Left lung (tissue), 10 donors: ENCODE measurements around the gene DLX6. TPM values are rescaled to one million over a fixed set of nuclear protein-coding genes. Genes with fewer than 3 reads are reported as not detected.

ENCODE experiments used
- ATAC-seq: fragments of 200-7000 bp; cut with Tn5 transposase; one replicate; pipeline ENCODE4 v1.9.1; 2020; ENCODE audit warnings: moderate library complexity
- DNase-seq, 4 donors: peaks; one replicate each; pipeline ENCODE4 v3.0.0-alpha.2; 2013 to 2020
- H3K27ac ChIP-seq, 2 donors: fragments of 200-600 bp; sonication (generic) in 1 of 2; one replicate each; pipeline versions ENCODE4 v1.5.0 to v1.8.0; 2020 to 2021
- H3K27me3 ChIP-seq, 2 donors: fragments of 200-600 bp; sonication (generic) in 1 of 2; one replicate each; pipeline versions ENCODE4 v1.5.0 to v1.8.0; 2020 to 2021
- H3K36me3 ChIP-seq, 2 donors: fragments of 200-600 bp; sonication (generic) in 1 of 2; one replicate each; pipeline versions ENCODE4 v1.5.0 to v1.8.0; 2020 to 2021
- H3K4me1 ChIP-seq, 2 donors: fragments of 200-600 bp; one replicate each; pipeline ENCODE4 v1.8.0; 2021
- H3K4me3 ChIP-seq, 2 donors: fragments of 200-600 bp; sonication (generic) in 1 of 2; one replicate each; pipeline versions ENCODE4 v1.5.0 to v1.8.0; 2020 to 2021; ENCODE audit warnings: mild to moderate bottlenecking in 1 of 2
- H3K9me3 ChIP-seq, 2 donors: fragments of 200-600 bp; sonication (generic) in 1 of 2; one replicate each; pipeline versions ENCODE4 v1.5.0 to v1.8.0; 2020 to 2021
- intact Hi-C, 2 donors: fragments of 100-400 bp; cut with DNase I; formaldehyde crosslinking; loops; one replicate each; pipeline versions ENCODE4 v1.11.2 to v1.14.2; 2022
- polyA plus RNA-seq, 6 donors: library from polyadenylated mRNA; unstranded; fragments of 120-200 nt; gene quantifications; one replicate each; pipeline ENCODE4 v1.2.1, GENCODE V29; 2013; ENCODE audit not compliant: insufficient read length in 6 of 6
- total RNA-seq, 2 donors: library from RNA; stranded (reverse); fragmentation: NEBNext Ultra II Directional; extraction: Animal tissue kit (Norgen Biotek cat#: 25700); gene quantifications; one replicate each; pipeline ENCODE4 v1.2.1, GENCODE V29; 2021
- TF ChIP-seq, protein P1 (sequence below), 2 donors: fragments of 200-600 bp; sonication (generic) in 1 of 2; IDR thresholded peaks; one replicate each; pipeline versions ENCODE4 v1.5.0 to v1.8.0; 2021; ENCODE audit warnings: antibody characterized with exemption in 2 of 2
- donor health status: DM: no; HTN: yes; CAD: no.
- donor health status: DM: no; HTN: no; CAD: no.

DLX6 gene
- total and polyA plus RNA-seq, 8 donors, result 0.14 TPM; not detected in 7

DNA sequence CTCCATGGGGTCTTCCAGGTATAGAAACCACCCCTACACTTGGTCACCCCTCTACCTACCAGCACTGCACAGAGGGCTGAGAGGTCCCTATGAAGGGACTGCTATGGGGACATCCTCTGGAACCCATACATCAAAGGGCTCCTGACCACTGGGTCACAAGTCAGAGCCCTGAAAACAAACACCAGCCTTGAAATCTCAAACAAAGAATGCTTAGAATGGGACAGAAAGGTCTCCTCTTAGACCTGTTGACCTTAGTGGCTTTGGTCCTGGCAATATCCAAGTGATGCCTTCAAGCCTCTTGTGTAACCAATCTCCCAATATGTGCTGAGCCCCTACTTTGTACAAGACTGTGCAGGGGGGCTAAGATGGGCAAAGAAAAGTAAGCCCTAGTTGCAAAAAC, 34.6 kb upstream of the DLX6 start:
- peaks cover 0 to 20% of the 10 kb centered on the region in 2 donors for H3K27me3 ChIP-seq
- TF ChIP-seq, protein P1, sequence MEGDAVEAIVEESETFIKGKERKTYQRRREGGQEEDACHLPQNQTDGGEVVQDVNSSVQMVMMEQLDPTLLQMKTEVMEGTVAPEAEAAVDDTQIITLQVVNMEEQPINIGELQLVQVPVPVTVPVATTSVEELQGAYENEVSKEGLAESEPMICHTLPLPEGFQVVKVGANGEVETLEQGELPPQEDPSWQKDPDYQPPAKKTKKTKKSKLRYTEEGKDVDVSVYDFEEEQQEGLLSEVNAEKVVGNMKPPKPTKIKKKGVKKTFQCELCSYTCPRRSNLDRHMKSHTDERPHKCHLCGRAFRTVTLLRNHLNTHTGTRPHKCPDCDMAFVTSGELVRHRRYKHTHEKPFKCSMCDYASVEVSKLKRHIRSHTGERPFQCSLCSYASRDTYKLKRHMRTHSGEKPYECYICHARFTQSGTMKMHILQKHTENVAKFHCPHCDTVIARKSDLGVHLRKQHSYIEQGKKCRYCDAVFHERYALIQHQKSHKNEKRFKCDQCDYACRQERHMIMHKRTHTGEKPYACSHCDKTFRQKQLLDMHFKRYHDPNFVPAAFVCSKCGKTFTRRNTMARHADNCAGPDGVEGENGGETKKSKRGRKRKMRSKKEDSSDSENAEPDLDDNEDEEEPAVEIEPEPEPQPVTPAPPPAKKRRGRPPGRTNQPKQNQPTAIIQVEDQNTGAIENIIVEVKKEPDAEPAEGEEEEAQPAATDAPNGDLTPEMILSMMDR (IDR thresholded peaks at IDR 0.05), result no peak
- no peak for ATAC-seq
- DNase-seq, result no peak
- no peak overlapping the region for H3K4me3 ChIP-seq
- no peak overlapping the region for H3K27ac ChIP-seq
- no peaks in the 10 kb centered on the region for H3K9me3 ChIP-seq
- intact Hi-C loops, result no loop called here
- no peaks in the 10 kb centered on the region for H3K4me1 ChIP-seq
- H3K36me3 ChIP-seq, result no peaks in the 10 kb centered on the region

DNA sequence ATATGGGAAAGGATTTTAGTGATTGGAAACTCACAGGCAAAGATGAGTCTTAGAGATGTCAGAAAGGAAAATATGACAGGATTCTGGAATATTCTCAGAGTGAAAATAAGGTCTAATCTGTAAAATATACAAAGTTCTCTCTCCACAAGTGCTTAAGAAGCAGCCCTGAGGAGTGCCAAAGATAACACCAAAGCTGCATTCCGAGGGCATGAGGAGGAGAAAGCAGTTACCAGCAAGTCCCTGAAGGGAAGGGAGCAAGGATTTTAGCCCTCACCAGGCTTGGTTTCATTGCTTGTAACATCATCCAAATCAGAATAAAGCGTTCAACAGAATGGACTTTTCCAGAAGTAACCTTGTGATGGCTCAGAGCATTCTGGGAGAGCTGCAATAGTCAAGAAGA, 31.4 kb upstream of the DLX6 start:
- no peak for ATAC-seq

DNA sequence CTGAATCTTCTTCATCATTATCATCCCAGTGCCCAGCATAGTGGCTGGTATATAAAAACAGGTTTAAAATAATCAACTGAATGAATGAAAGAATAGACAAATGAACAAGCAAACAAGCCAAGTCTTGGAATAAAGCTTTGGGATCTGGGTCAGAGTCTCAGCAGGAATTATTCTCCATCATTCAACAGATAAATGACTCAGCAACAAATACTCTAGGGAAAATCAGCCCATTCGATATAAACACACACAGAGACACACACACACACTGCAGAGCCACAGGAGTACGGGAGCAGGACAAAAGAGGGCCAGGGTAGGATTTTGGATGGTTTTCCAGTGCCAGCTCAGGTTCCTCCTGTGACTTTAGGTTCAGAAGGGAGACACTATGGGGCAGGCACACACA, 29.2 kb upstream of the DLX6 start:
- ATAC-seq (no peak), DNase-seq (no peak)
- H3K4me3 ChIP-seq, result no peak overlapping the region
- no peaks in the 10 kb centered on the region for H3K4me1 ChIP-seq
- no peaks in the 10 kb centered on the region for H3K36me3 ChIP-seq
- intact Hi-C loops, result no loop called here
- no peaks in the 10 kb centered on the region for H3K9me3 ChIP-seq
- peaks cover 0 to 15% of the 10 kb centered on the region in 2 donors for H3K27me3 ChIP-seq
- H3K27ac ChIP-seq, result no peak overlapping the region
- TF ChIP-seq, protein P1 (IDR thresholded peaks at IDR 0.05), result no peak

More for the DNA sequence above, 31.4 kb upstream of the DLX6 start:
- H3K27ac ChIP-seq, result no peak overlapping the region
- intact Hi-C loops, result no loop called here
- DNase-seq, result no peak
- H3K4me3 ChIP-seq, result no peak overlapping the region
- H3K9me3 ChIP-seq, result no peaks in the 10 kb centered on the region
- H3K4me1 ChIP-seq, result no peaks in the 10 kb centered on the region
- peaks cover 0 to 17% of the 10 kb centered on the region in 2 donors for H3K27me3 ChIP-seq
- TF ChIP-seq, protein P1 (IDR thresholded peaks at IDR 0.05), result no peak
- H3K36me3 ChIP-seq, result no peaks in the 10 kb centered on the region

DNA sequence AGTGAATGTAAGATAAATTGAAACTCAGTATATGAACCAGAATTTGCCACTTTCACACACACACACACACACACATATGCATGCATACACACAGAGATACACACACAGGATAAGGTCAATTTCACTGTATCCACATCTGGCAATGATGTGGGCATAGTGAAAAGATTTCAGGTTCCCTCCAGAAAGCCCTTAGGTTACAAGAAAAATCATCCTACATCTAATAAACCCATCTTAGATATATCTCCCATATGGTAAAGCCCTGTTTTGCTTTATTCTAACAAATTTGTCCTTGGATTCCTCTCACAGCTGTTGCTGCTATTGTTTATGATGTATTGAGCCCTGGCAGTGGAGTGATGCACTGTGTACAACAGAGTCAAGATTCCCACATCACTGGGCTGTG, 27.9 kb upstream of the DLX6 start:
- Histone ChIP-seq H3K9me3 (no peaks in the 10 kb centered on the region), H3K27me3 (peaks cover 0 to 15% of the 10 kb centered on the region in 2 donors), H3K36me3 (no peaks in the 10 kb centered on the region), H3K27ac (no peak overlapping the region), H3K4me3 (no peak overlapping the region), H3K4me1 (no peaks in the 10 kb centered on the region)
- TF ChIP-seq, protein P1 (IDR thresholded peaks at IDR 0.05), result no peak
- ATAC-seq, result no peak
- DNase-seq, result no peak
- intact Hi-C loops, result no loop called here

DNA sequence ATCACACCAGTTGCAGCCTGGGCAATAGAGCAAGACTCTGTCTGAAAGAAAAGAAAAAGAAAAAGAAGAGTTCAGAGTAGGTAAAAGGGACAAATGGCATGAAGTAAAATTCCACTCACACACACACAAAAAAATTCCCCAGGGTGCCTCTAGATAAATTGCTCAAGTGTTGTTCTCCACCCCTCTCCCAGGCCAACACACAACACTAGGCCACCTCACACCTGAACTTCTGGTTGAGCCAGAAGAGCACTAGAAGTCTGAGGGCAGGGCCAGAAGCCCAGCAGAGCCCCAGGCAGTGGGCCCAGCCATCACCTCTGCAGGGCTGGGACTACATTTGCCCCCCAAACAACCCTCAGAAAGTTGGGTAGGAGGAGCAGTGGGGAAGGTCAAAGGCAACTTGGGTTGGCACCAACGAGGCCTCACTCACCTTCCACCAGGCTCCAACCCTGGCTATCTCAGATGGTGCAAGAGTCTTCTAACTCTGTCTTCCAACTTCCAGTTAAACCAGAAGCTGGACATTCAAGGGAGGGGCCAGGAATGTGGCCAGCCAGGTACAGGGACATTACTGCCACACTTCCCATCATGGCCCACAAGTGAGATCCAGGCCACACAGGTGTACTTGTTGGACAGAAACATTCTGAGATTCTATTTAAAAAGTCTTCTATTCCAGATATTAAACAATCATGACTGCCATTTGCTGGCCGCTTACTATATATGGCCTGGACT, 25.6 kb upstream of the DLX6 start:
- Histone ChIP-seq H3K27me3 (peaks cover 0 to 37% of the 10 kb centered on the region in 2 donors), H3K27ac (no peak overlapping the region), H3K4me3 (no peak overlapping the region), H3K36me3 (no peaks in the 10 kb centered on the region), H3K4me1 (no peaks in the 10 kb centered on the region), H3K9me3 (no peaks in the 10 kb centered on the region)
- no peak for DNase-seq
- no peak for ATAC-seq
- intact Hi-C loops, result no loop called here
- TF ChIP-seq, protein P1 (IDR thresholded peaks at IDR 0.05), result no peak
